ENCODE results near the gene COG6. TPM values are rescaled to one million over a fixed set of nuclear protein-coding genes. Genes with fewer than 3 reads are reported as not detected.

Gene COG6
- total RNA-seq, 1 experiment from 2014 or later = 16.0 TPM

- ChIA-PET POLR2A (ENCODE audit: unreplicated experiment) (no interaction called here), CTCF (no interaction called here)
- H3K9me3 ChIP-seq (ENCODE audit: low read length) = no peaks in the 10 kb centered on the region
- no peaks in the 10 kb centered on the region for H3K27me3 ChIP-seq (ENCODE audit: low read length)
- BruUV-seq (replicated peaks) = no TSS peak
- no peak overlapping the region for H3K4me3 ChIP-seq (ENCODE audit: low read length)
- intact Hi-C loops (cut with micrococcal nuclease) = loop anchor here (5.0 kb wide), 2 partner anchors 163 to 903 kb away; no protein-coding TSS in a partner anchor
- no peak overlapping the region for H3K4me2 ChIP-seq (ENCODE audit: low read length)
- no peaks in the 10 kb centered on the region for H3F3A ChIP-seq (ENCODE audit: low read length, unreplicated experiment)
- no peak overlapping the region for H3K27ac ChIP-seq (ENCODE audit: low read length)
- no peaks in the 10 kb centered on the region for H3K9me2 ChIP-seq (replicated peaks; ENCODE audit: low read length)
- H2AFZ ChIP-seq (ENCODE audit: low read length) = no peak overlapping the region
- no peak overlapping the region for H3K9ac ChIP-seq (ENCODE audit: low read length)
- DNase-seq (peak; percentile 39), ATAC-seq (no peak)
- no peaks in the 10 kb centered on the region for H4K20me1 ChIP-seq (ENCODE audit: low read length)
- H3K4me1 ChIP-seq (ENCODE audit: insufficient read depth, low read length) = peaks cover 26% of the 10 kb centered on the region
- no peaks in the 10 kb centered on the region for H3K79me2 ChIP-seq (ENCODE audit: low read length)
- no peaks in the 10 kb centered on the region for H3K36me3 ChIP-seq (ENCODE audit: low read depth, low read length)
- no peak for TF ChIP-seq EZH2phosphoT487 (IDR thresholded peaks at IDR 0.05; ENCODE audit: borderline replicate concordance, low read length)
- TF ChIP-seq EZH2 (IDR thresholded peaks at IDR 0.05; ENCODE audit: low read length, unreplicated experiment) = no peak
- TF ChIP-seq, protein P1, sequence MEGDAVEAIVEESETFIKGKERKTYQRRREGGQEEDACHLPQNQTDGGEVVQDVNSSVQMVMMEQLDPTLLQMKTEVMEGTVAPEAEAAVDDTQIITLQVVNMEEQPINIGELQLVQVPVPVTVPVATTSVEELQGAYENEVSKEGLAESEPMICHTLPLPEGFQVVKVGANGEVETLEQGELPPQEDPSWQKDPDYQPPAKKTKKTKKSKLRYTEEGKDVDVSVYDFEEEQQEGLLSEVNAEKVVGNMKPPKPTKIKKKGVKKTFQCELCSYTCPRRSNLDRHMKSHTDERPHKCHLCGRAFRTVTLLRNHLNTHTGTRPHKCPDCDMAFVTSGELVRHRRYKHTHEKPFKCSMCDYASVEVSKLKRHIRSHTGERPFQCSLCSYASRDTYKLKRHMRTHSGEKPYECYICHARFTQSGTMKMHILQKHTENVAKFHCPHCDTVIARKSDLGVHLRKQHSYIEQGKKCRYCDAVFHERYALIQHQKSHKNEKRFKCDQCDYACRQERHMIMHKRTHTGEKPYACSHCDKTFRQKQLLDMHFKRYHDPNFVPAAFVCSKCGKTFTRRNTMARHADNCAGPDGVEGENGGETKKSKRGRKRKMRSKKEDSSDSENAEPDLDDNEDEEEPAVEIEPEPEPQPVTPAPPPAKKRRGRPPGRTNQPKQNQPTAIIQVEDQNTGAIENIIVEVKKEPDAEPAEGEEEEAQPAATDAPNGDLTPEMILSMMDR (conservative IDR thresholded peaks at IDR 0.05; ENCODE audit: low read depth, low read length) = no peak
Measured at GRCh38 chr13:39779337-39780265, 124.1 kb downstream of the COG6 start.

DNA sequence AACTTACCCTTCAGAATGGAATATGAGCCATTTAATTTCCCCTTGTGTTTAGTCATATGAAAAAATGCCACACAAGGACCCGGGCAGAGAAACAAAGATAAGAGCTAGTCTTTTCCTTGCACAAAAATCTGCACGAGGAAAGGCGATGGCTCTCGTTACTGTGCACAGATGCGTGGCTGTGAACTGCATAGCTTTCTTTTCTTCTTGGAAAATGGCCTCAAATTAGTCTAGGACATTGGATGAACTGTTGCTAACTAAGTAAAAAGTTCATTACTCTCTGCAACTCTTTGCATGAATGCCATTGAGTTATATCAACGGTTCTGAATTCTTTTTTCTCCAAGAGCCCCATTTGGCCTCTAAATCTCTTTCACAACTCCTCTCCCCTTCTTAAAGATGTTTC, 125.2 kb downstream of the COG6 start:
- no TSS peak for BruUV-seq (replicated peaks)
- Histone ChIP-seq H3K27me3 (ENCODE audit: low read length) (no peaks in the 10 kb centered on the region), H3K4me3 (ENCODE audit: low read length) (no peak overlapping the region), H3K4me1 (ENCODE audit: insufficient read depth, low read length) (peaks cover 26% of the 10 kb centered on the region), H2AFZ (ENCODE audit: low read length) (no peak overlapping the region), H3F3A (ENCODE audit: low read length, unreplicated experiment) (no peaks in the 10 kb centered on the region), H3K79me2 (ENCODE audit: low read length) (no peaks in the 10 kb centered on the region), H3K4me2 (ENCODE audit: low read length) (no peak overlapping the region), H3K9me3 (ENCODE audit: low read length) (no peaks in the 10 kb centered on the region), H3K27ac (ENCODE audit: low read length) (no peak overlapping the region), H3K36me3 (ENCODE audit: low read depth, low read length) (no peaks in the 10 kb centered on the region), H4K20me1 (ENCODE audit: low read length) (no peaks in the 10 kb centered on the region), H3K9ac (ENCODE audit: low read length) (no peak overlapping the region), H3K9me2 (replicated peaks; ENCODE audit: low read length) (no peaks in the 10 kb centered on the region)
- CTCF ChIA-PET = no interaction called here
- ATAC-seq (no peak), DNase-seq (no peak)
- TF ChIP-seq EZH2 (IDR thresholded peaks at IDR 0.05; ENCODE audit: low read length, unreplicated experiment) (no peak), EZH2phosphoT487 (IDR thresholded peaks at IDR 0.05; ENCODE audit: borderline replicate concordance, low read length) (no peak)
- TF ChIP-seq, protein P1 (conservative IDR thresholded peaks at IDR 0.05; ENCODE audit: low read depth, low read length) = no peak
- intact Hi-C loops (cut with micrococcal nuclease) = loop anchor here (5.0 kb wide), 2 partner anchors 162 to 902 kb away; no protein-coding TSS in a partner anchor
- POLR2A ChIA-PET (ENCODE audit: unreplicated experiment) = no interaction called here

- intact Hi-C loops (cut with micrococcal nuclease) = loop anchor here (5.0 kb wide), 2 partner anchors 161 to 901 kb away; no protein-coding TSS in a partner anchor
- Histone ChIP-seq H3K4me3 (ENCODE audit: low read length) (no peak overlapping the region), H4K20me1 (ENCODE audit: low read length) (no peaks in the 10 kb centered on the region), H2AFZ (ENCODE audit: low read length) (no peak overlapping the region), H3F3A (ENCODE audit: low read length, unreplicated experiment) (no peaks in the 10 kb centered on the region), H3K79me2 (ENCODE audit: low read length) (no peaks in the 10 kb centered on the region), H3K9ac (ENCODE audit: low read length) (no peak overlapping the region), H3K9me3 (ENCODE audit: low read length) (no peaks in the 10 kb centered on the region), H3K4me2 (ENCODE audit: low read length) (no peak overlapping the region), H3K36me3 (ENCODE audit: low read depth, low read length) (no peaks in the 10 kb centered on the region), H3K4me1 (ENCODE audit: insufficient read depth, low read length) (peaks cover 20% of the 10 kb centered on the region), H3K9me2 (replicated peaks; ENCODE audit: low read length) (no peaks in the 10 kb centered on the region), H3K27ac (ENCODE audit: low read length) (no peak overlapping the region), H3K27me3 (ENCODE audit: low read length) (no peaks in the 10 kb centered on the region)
- ChIA-PET CTCF (no interaction called here), POLR2A (ENCODE audit: unreplicated experiment) (no interaction called here)
- BruUV-seq (replicated peaks) = no TSS peak
- ATAC-seq = no peak
- no peak for DNase-seq
- TF ChIP-seq, protein P1 (conservative IDR thresholded peaks at IDR 0.05; ENCODE audit: low read depth, low read length) = no peak
- TF ChIP-seq EZH2phosphoT487 (IDR thresholded peaks at IDR 0.05; ENCODE audit: borderline replicate concordance, low read length) (no peak), EZH2 (IDR thresholded peaks at IDR 0.05; ENCODE audit: low read length, unreplicated experiment) (no peak)
Measured at GRCh38 chr13:39781381-39781780, 125.9 kb downstream of the COG6 start.
